Upper lobe of left lung (tissue), 6 donors: ENCODE data around the gene KRT7. TPM values are rescaled to one million over a fixed set of nuclear protein-coding genes. Genes with fewer than 3 reads are reported as not detected.

ENCODE experiments used
- ATAC-seq, 2 donors: fragments of 200-7000 bp; cut with Tn5 transposase; one replicate each; pipeline ENCODE4 v1.9.1; 2022; ENCODE audit warnings: mild to moderate bottlenecking in 2 of 2, moderate library complexity in 2 of 2; ENCODE audit not compliant: low FRiP score in 2 of 2
- DNase-seq, 2 donors: peaks; one replicate each; pipeline ENCODE4 v3.0.0-alpha.2; 2019 to 2020
- H3K27ac ChIP-seq, 4 donors: fragments of 200-600 bp; sonication (generic); one replicate each; pipeline ENCODE4 v1.5.1; 2016 to 2019
- H3K27me3 ChIP-seq, 4 donors: fragments of 200-600 bp; sonication (generic); one replicate each; pipeline ENCODE4 v1.5.1; 2017 to 2019
- H3K36me3 ChIP-seq, 4 donors: fragments of 200-600 bp; sonication (generic); one replicate each; pipeline ENCODE4 v1.5.1; 2016 to 2019
- H3K4me1 ChIP-seq, 4 donors: fragments of 200-600 bp; sonication (generic); one replicate each; pipeline ENCODE4 v1.5.1; 2018 to 2019
- H3K4me3 ChIP-seq, 4 donors: fragments of 200-600 bp; sonication (generic); one replicate each; pipeline ENCODE4 v1.5.1; 2017 to 2019; ENCODE audit warnings: mild to moderate bottlenecking in 2 of 4, moderate library complexity in 1 of 4
- H3K9me3 ChIP-seq, 4 donors: fragments of 200-600 bp; sonication (generic); one replicate each; pipeline ENCODE4 v1.5.1; 2018 to 2019
- EP300 ChIP-seq, 4 donors: sonication (generic); formaldehyde crosslinking; IDR thresholded peaks; one replicate each; pipeline ENCODE4 v1.5.1; 2017; ENCODE audit warnings: antibody characterized with exemption in 4 of 4, control low read depth in 2 of 4
- POLR2A ChIP-seq, 4 donors: fragments of 450-650 bp; IDR thresholded peaks; one replicate each; pipeline ENCODE4 v1.5.1; 2016 to 2017; ENCODE audit warnings: antibody characterized with exemption in 4 of 4, mild to moderate bottlenecking in 2 of 4
- POLR2AphosphoS5 ChIP-seq, 2 donors: sonication (generic); formaldehyde crosslinking; IDR thresholded peaks; one replicate each; pipeline ENCODE4 v1.5.1; 2017; ENCODE audit warnings: antibody characterized with exemption in 2 of 2
- WGBS, 2 donors: methylation state at CpG; one replicate each; pipeline ENCODE4 v1.1.5; 2017 to 2018; 5-methylcytosine and 5-hydroxymethylcytosine counted together
- total RNA-seq, 6 donors: library from RNA; depleted of rRNA in 4 of 6; stranded (reverse); fragments of >200 nt in 4 of 6; gene quantifications; one replicate each; pipeline versions ENCODE4 v1.1.0 to v1.2.1, GENCODE V29; 2016 to 2021
- TF ChIP-seq, protein P1 (sequence below), 6 experiments: fragments of 450-650 bp in 4 of 6; fragments of 200-600 bp in 2 of 6; sonication (generic) in 2 of 6; IDR thresholded peaks; one replicate each; pipeline ENCODE4 v1.5.1; 2016 to 2019; ENCODE audit warnings: antibody characterized with exemption in 6 of 6
- donor health status: DM: no; HTN: no; CAD: no; lungs with moderate emphysema.
- donor health status: DM: no; HTN: yes; CAD: no; lungs with severe emphysema.

The KRT7 gene
- total RNA-seq, 6 donors from 2014 or later = 247 to 1,279 (median 821) TPM

DNA sequence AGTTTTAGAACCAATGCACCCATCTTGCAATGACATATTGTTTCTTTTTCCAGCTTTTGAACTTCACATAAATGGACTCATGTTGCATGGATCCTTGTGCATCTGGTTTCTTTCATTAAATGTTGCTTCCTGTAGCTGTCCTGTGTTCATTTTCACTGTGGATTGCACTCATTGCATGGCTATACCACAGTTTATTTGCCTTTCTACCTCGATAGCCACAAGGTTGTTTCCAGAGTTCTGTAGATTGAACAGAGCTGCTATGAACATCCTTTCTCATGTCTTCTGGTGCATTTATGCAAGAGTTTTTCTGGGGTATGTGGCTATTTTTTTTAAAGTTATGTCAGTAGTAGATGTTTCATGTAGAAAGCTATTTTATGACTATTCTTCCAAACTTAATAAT is 61.8 kb downstream of the KRT7 start:
- H3K36me3 ChIP-seq = no peaks in the 10 kb centered on the region
- WGBS, 2 donors = 41 to 50% methylated on average over 1 of the region's 1 CpG
- H3K4me3 ChIP-seq = no peak overlapping the region
- ATAC-seq (no peak), DNase-seq (no peak)
- no peak overlapping the region for H3K27ac ChIP-seq
- no peaks in the 10 kb centered on the region for H3K27me3 ChIP-seq
- no peaks in the 10 kb centered on the region for H3K4me1 ChIP-seq
- no peaks in the 10 kb centered on the region for H3K9me3 ChIP-seq
- no peak for TF ChIP-seq POLR2A (IDR thresholded peaks at IDR 0.05)

GRCh38 chr12:52295663-52296062 is 62.6 kb downstream of the KRT7 start:
- WGBS, 2 donors = 61 to 81% methylated on average over 1 of the region's 1 CpG
- H3K4me3 ChIP-seq = no peak overlapping the region
- no peak overlapping the region for H3K27ac ChIP-seq
- ATAC-seq (no peak), DNase-seq (no peak)
- H3K4me1 ChIP-seq = no peaks in the 10 kb centered on the region
- H3K9me3 ChIP-seq = no peaks in the 10 kb centered on the region
- H3K36me3 ChIP-seq = no peaks in the 10 kb centered on the region
- TF ChIP-seq EP300 (IDR thresholded peaks at IDR 0.05) (no peak), POLR2AphosphoS5 (IDR thresholded peaks at IDR 0.05) (no peak), POLR2A (IDR thresholded peaks at IDR 0.05) (no peak)
- TF ChIP-seq, protein P1, sequence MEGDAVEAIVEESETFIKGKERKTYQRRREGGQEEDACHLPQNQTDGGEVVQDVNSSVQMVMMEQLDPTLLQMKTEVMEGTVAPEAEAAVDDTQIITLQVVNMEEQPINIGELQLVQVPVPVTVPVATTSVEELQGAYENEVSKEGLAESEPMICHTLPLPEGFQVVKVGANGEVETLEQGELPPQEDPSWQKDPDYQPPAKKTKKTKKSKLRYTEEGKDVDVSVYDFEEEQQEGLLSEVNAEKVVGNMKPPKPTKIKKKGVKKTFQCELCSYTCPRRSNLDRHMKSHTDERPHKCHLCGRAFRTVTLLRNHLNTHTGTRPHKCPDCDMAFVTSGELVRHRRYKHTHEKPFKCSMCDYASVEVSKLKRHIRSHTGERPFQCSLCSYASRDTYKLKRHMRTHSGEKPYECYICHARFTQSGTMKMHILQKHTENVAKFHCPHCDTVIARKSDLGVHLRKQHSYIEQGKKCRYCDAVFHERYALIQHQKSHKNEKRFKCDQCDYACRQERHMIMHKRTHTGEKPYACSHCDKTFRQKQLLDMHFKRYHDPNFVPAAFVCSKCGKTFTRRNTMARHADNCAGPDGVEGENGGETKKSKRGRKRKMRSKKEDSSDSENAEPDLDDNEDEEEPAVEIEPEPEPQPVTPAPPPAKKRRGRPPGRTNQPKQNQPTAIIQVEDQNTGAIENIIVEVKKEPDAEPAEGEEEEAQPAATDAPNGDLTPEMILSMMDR (IDR thresholded peaks at IDR 0.05) = no peak
- H3K27me3 ChIP-seq = no peaks in the 10 kb centered on the region

DNA sequence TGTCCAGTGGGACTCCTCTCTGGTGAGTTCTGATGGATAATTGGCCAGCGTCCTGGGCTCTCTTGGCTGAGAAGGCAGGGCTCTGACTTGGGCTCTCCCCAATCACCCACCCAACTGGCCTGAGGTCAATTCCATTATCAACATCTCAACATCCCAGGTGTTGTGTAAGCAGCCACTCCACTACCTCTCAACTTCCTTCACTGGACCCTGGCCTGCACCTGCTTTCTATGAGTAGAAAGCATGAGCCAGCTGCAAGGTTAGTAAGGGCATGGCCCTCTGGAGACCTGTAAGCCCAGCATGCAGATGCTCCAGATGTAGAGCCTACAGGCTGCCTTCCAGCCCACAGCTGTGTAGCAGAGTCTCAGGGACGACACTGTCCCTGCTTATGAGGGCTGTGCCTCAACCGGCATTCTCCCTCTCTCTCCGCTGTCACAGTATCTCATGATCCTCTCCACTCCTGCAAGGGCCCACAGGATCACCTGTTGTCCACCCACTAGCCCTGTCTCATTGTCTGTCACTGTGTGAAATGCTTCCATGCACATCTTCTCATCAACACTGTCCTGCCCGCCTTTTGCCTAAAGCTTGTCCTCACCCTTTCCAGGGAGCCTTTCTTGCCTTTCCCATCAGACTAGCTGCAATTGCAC is 63.7 kb downstream of the KRT7 start:
- DNase-seq = no peak

More for the DNA sequence above, 63.7 kb downstream of the KRT7 start:
- peak in 1 of 2 donors; percentile 46 for ATAC-seq
- TF ChIP-seq POLR2A (IDR thresholded peaks at IDR 0.05) = no peak
- TF ChIP-seq POLR2AphosphoS5 (IDR thresholded peaks at IDR 0.05) = no peak
- TF ChIP-seq, protein P1 (IDR thresholded peaks at IDR 0.05) = no peak
- no peak for TF ChIP-seq EP300 (IDR thresholded peaks at IDR 0.05)
- H3K36me3 ChIP-seq = no peaks in the 10 kb centered on the region
- no peaks in the 10 kb centered on the region for H3K27me3 ChIP-seq
- 81 to 83% methylated on average over 4 to 5 of the region's 5 CpGs for WGBS, 2 donors
- H3K9me3 ChIP-seq = no peaks in the 10 kb centered on the region
- no peak overlapping the region for H3K4me3 ChIP-seq
- no peak overlapping the region for H3K27ac ChIP-seq
- no peaks in the 10 kb centered on the region for H3K4me1 ChIP-seq

Other genes starting within 250 kb of the KRT7 start
- 100 to 1,000 TPM in 2 of 6 donors, 10 to 100 TPM in 4; 52.3 to 170 (median 73.7) TPM for gene TAMALIN, start 226.3 kb upstream of the KRT7 start, total RNA-seq
- 100 to 1,000 TPM in 5 of 6 donors, 10 to 100 TPM in 1; 88.3 to 202 (median 156) TPM for gene NR4A1, start 181.8 kb upstream of the KRT7 start, total RNA-seq
- 10 to 100 TPM; 17.8 to 74.8 (median 35.9) TPM for gene ATG101, start 163.3 kb upstream of the KRT7 start, total RNA-seq
- 10 to 100 TPM in 4 of 6 donors, 1 to 10 TPM in 2; 4.7 to 25.1 (median 15.4) TPM for gene SMIM41, start 153.5 kb upstream of the KRT7 start, total RNA-seq
- gene KRT80, start 41.2 kb upstream of the KRT7 start, total RNA-seq = 10 to 100 TPM in 2 of 6 donors, 1 to 10 TPM in 4; 2.1 to 15.2 (median 6.6) TPM
- 1 to 10 TPM in 2 of 6 donors, under 1 TPM in 2, not detected in 2; 0.30 to 1.5 (median 0.93) TPM for gene KRT86, start 41.4 kb downstream of the KRT7 start, total RNA-seq
- 1 to 10 TPM in 1 of 6 donors, under 1 TPM in 3, not detected in 2; 0.39 to 1.4 (median 0.52) TPM for gene KRT81, start 58.3 kb downstream of the KRT7 start, total RNA-seq
- not detected for gene KRT83, start 88.2 kb downstream of the KRT7 start, total RNA-seq
- gene KRT85, start 134.2 kb downstream of the KRT7 start, total RNA-seq = not detected
- gene KRT84, start 152.4 kb downstream of the KRT7 start, total RNA-seq = not detected
- not detected for gene KRT82, start 173.1 kb downstream of the KRT7 start, total RNA-seq
- gene KRT75, start 201.1 kb downstream of the KRT7 start, total RNA-seq = not detected
- gene KRT6B, start 218.9 kb downstream of the KRT7 start, total RNA-seq = under 1 TPM in 1 of 6 donors, not detected in 5; 0.17 TPM
- not detected for gene KRT6C, start 240.6 kb downstream of the KRT7 start, total RNA-seq